Dedifferentiated amniotic fluid mesenchymal stem cell (primary cell): ENCODE results near the gene NPIPB5.
"Not testable (repeated sequence)": the region's sequence is repeated elsewhere in the genome, so short reads cannot be mapped to it uniquely, and the experiment has no call there.

Source experiments
- DNase-seq: peaks from one replicate; pipeline ENCODE4 v3.0.0-alpha.2; 2016; ENCODE audit errors: extremely low spot score

NPIPB5 gene

DNA sequence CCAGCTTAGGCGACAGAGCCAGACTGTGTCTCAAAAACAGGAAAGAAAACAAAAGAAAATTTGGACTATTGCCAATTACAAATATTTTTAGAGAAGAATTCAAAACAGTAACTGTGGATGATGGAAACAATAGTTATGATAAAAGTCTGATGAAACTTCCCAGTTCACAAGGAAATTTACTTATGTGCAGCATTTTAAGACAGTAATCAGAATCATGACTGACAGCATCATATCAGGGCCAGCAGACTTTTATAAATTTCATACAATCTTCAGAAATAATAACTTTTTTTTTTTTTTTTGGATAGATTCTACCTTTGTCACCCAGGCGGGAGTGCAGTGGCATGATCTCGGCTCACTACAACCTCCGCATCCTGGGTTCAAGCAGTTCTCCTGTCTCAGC, at the start of gene NPIPB5:
NPIPB5 (plus strand) TSS at position 301 of the 400 bp plus-strand sequence. CDS start 2,911 bp downstream, outside the sequence.
- not testable (repeated sequence) for DNase-seq

DNA sequence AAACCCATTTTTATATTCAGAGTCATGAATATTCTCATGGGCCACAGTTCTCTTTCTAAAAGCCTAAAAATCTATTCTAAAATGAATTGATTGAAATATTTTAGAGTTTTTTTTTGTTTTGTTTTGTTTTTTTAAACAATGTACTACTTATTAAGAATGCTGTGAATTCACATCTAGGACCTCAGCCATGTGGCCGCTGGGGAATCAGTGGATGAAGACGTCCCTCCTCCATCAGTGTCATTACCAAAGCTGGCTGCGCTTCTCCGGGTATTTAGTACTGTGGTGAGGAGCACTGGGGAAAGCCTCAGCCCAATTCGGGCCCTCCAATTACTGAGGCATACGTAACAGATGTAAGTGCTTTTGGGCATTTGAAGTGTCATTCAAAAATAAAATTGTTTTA, 41.8 kb upstream of the NPIPB5 start:
- not testable (repeated sequence) for DNase-seq

DNA sequence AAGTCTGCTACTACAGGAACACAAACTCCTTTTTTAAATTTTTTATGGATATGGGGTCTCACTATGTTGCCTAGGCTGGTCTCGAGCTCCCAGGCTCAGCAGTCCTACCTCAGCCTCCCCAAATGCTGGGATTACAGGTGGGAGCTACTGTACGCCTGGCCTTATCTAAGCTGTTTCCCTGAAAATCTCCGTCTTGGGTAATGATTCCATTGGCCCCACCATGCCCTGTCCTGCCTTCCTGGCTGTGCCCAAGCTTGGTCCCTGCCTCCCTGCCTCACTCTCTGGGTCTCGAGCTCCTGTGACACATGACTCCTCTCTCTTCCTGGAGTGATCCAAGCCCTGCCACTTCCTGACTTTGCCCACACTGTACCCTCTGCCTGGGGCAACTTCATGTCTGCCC, 27.3 kb downstream of the NPIPB5 start:
- not testable (repeated sequence) for DNase-seq

DNA sequence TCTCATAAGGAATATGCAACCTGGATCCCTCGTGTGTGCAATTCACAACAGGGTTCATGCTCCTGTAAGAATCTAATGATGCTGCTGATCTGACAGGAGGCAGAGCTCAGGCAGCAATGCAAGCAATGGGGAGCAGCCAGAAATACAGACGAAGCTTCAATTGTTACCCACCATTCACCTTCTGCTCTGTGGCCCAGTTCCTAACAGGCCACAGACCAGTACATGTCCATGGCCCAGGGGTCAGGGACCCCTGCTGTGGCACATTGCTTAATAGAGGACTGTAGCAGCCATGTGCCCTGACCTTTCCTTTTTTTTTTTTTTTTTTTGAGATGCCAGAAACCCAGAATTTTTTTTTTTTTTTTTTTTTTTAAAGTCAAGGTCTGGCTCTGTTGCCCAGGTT, 34.1 kb downstream of the NPIPB5 start:
- not testable (repeated sequence) for DNase-seq

DNA sequence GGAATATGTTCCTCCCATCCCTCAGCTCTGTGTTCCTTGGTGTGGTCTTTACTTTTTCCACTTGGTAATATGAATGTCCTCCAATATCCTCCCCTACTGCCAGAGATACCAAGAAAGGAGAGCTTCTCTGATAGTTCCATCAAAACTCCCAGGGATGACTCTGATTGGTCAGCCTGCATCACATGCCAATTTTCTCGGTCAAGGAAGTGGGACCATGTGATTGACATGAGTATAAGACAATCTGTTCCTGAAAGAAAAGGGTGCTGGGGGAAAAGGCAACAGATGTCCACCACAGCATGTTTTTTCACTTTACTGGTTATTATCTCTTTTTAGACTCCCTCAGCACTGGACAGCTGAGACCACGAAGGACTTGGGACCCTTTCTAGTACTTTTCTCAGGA, 35.9 kb downstream of the NPIPB5 start:
- DNase-seq = not testable (repeated sequence)

DNA sequence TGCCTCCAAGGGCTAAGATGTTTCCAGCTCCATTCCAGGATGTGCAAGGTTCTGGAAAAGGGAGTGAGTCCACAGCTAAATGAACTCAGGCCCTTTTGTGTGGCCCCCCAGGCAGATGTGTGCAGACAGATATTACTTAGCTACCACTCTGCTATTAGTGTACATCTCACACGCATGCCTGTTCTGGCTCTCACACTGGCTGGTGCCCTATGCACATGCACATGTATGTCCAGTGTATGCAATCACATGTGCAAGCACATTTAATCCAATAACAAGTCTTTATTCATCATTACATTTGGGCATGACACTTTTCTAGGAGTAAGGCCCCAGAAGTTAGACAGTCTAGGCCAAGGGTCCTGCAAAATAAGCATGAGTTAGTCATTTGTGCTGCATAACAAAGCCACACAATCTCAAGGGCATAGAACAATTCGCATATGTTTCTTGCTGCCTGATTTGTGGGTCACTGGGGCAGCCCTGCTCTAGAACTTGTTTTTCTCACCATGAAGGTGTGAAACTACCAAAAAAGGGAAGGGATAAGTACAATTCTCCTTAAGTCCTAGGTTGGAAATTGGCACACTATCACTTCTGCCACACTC, 36.6 kb downstream of the NPIPB5 start:
- DNase-seq = not testable (repeated sequence)

DNA sequence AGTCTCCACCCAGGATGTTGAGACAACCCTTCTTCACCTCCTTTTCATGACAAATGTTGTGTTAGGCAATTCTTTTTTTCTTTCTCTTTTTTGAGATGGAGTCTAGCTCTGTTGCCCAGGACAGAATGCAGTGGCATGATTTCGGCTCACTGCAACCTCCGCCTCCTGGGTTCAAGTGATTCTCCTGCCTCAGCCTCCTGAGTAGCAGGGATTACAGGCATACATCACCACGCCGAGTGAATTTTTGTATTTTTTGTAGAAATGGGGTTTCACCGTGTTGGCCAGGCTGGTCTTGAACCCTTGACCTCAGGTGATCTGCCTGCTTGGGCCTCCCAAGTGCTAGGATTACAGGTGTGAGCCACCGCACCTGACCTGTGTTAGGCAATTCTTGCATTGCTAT, 39.2 kb downstream of the NPIPB5 start:
- DNase-seq = not testable (repeated sequence)

DNA sequence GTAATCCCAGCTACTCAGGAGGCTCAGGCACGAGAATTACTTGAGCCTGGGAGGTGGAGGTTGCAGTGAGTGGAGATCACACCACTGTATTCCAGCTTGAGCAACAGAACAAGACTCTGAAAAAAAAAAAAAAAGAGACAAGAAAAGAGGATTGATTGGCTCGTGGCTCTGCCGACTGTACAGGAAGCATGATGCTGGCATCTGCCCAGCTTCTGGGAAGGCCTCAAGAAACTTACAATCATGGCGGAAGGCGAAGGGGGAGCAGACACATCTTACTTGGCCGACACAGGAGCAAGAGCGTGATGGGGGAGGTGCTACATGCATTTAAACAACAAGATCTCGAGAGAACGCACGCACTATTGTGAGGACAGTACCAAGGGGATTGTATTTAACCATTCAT, 40.5 kb downstream of the NPIPB5 start:
- DNase-seq = not testable (repeated sequence)

DNA sequence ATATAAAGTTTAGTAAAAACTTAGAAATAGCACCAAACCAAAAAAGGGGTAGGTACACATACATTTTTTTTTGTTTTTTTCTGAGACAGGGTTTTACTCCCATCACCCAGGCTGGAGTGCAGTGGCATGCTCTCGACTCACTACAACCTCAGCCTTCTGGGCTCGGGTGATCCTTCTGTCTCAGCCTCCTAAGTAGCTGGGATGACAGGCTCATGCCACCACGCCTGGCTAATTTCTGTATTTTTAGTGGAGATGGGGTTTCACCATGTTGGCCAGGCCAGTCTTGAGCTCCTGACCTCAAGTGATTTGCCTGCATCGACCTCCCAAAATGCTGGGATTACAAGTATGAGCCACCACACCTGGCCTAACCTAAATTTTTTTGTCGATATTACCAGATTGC, 41.0 kb downstream of the NPIPB5 start:
- DNase-seq = not testable (repeated sequence)

DNA sequence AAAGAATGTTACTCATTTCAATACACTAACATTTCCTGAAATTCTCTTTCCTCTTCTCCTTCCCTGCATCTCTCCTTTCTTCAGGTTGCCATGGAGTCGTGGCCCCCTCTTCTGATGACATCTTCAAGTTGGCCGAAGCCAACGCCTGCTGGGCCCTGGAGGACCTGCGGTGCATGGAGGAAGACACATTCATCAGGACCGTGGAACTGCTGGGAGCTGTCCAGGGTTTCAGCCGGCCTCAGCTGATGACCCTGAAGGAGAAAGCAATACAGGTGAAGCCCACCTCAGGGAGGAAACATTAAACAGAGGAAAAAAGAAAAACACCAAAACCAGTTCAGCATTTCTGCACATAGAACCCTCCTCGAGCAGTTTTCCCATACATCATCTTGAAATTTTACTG, 46.1 kb downstream of the NPIPB5 start:
- not testable (repeated sequence) for DNase-seq
